ENCODE results near the gene ACADSB. TPM values are rescaled to one million over a fixed set of nuclear protein-coding genes. Genes with fewer than 3 reads are reported as not detected.
A peak's percentile ranks its signal among the peaks of the same experiment; 100 is the strongest.

ACADSB gene
- total RNA-seq, 1 donor from 2014 or later, result 22.4 TPM

GRCh38 chr10:123024540-123024939 lies 15.7 kb downstream of the ACADSB start:
- Mint-ChIP-seq H3K4me3 (ENCODE audit: low read depth) (no peak overlapping the region), H3K4me1 (ENCODE audit: low read depth) (peaks cover 27% of the 10 kb centered on the region), H3K27ac (no peak overlapping the region), H3K27me3 (no peaks in the 10 kb centered on the region), H3K36me3 (ENCODE audit: insufficient read depth) (no peaks in the 10 kb centered on the region), H3K9me3 (ENCODE audit: low read depth) (no peaks in the 10 kb centered on the region)
- TF ChIP-seq CTCF (IDR thresholded peaks at IDR 0.05; ENCODE audit: unreplicated experiment), result no peak
- DNase-seq (ENCODE audit: low spot score, unreplicated experiment), result no peak

- TF ChIP-seq CTCF (IDR thresholded peaks at IDR 0.05; ENCODE audit: unreplicated experiment), result no peak
- H3K4me3 Mint-ChIP-seq (ENCODE audit: low read depth), result no peak overlapping the region
- peaks cover 1% of the 10 kb centered on the region for H3K36me3 Mint-ChIP-seq (ENCODE audit: insufficient read depth)
- DNase-seq (ENCODE audit: low spot score, unreplicated experiment), result no peak
- peak overlapping the region; percentile 29 for H3K27ac Mint-ChIP-seq
- no peaks in the 10 kb centered on the region for H3K27me3 Mint-ChIP-seq
- H3K4me1 Mint-ChIP-seq (ENCODE audit: low read depth), result peaks cover 14% of the 10 kb centered on the region
- no peaks in the 10 kb centered on the region for H3K9me3 Mint-ChIP-seq (ENCODE audit: low read depth)
Measured at GRCh38 chr10:123026302-123026701, 17.5 kb downstream of the ACADSB start.

GRCh38 chr10:123027861-123028260 lies 19.1 kb downstream of the ACADSB start:
- no peaks in the 10 kb centered on the region for H3K27me3 Mint-ChIP-seq
- H3K9me3 Mint-ChIP-seq (ENCODE audit: low read depth), result no peaks in the 10 kb centered on the region
- peaks cover 1% of the 10 kb centered on the region for H3K36me3 Mint-ChIP-seq (ENCODE audit: insufficient read depth)
- no peak for DNase-seq (ENCODE audit: low spot score, unreplicated experiment)
- H3K4me3 Mint-ChIP-seq (ENCODE audit: low read depth), result no peak overlapping the region
- peaks cover 10% of the 10 kb centered on the region for H3K4me1 Mint-ChIP-seq (ENCODE audit: low read depth)
- no peak overlapping the region for H3K27ac Mint-ChIP-seq
- no peak for TF ChIP-seq CTCF (IDR thresholded peaks at IDR 0.05; ENCODE audit: unreplicated experiment)

- Mint-ChIP-seq H3K4me1 (ENCODE audit: low read depth) (peaks cover 19% of the 10 kb centered on the region), H3K27me3 (no peaks in the 10 kb centered on the region), H3K27ac (no peak overlapping the region), H3K9me3 (ENCODE audit: low read depth) (no peaks in the 10 kb centered on the region), H3K36me3 (ENCODE audit: insufficient read depth) (peaks cover 7% of the 10 kb centered on the region), H3K4me3 (ENCODE audit: low read depth) (no peak overlapping the region)
- DNase-seq (ENCODE audit: low spot score, unreplicated experiment), result no peak
- TF ChIP-seq CTCF (IDR thresholded peaks at IDR 0.05; ENCODE audit: unreplicated experiment), result no peak
Measured at GRCh38 chr10:123031124-123031523, 22.3 kb downstream of the ACADSB start.

GRCh38 chr10:123034332-123034731 lies 25.5 kb downstream of the ACADSB start:
- no peak for DNase-seq (ENCODE audit: low spot score, unreplicated experiment)
- no peaks in the 10 kb centered on the region for H3K27me3 Mint-ChIP-seq
- H3K4me1 Mint-ChIP-seq (ENCODE audit: low read depth), result peaks cover 13% of the 10 kb centered on the region
- no peaks in the 10 kb centered on the region for H3K9me3 Mint-ChIP-seq (ENCODE audit: low read depth)
- no peak overlapping the region for H3K4me3 Mint-ChIP-seq (ENCODE audit: low read depth)
- peaks cover 13% of the 10 kb centered on the region for H3K36me3 Mint-ChIP-seq (ENCODE audit: insufficient read depth)
- H3K27ac Mint-ChIP-seq, result no peak overlapping the region
- no peak for TF ChIP-seq CTCF (IDR thresholded peaks at IDR 0.05; ENCODE audit: unreplicated experiment)

All from progenitor cell of endocrine pancreas (in vitro differentiated cells).